ENCODE data around the gene SYTL1.

DNA sequence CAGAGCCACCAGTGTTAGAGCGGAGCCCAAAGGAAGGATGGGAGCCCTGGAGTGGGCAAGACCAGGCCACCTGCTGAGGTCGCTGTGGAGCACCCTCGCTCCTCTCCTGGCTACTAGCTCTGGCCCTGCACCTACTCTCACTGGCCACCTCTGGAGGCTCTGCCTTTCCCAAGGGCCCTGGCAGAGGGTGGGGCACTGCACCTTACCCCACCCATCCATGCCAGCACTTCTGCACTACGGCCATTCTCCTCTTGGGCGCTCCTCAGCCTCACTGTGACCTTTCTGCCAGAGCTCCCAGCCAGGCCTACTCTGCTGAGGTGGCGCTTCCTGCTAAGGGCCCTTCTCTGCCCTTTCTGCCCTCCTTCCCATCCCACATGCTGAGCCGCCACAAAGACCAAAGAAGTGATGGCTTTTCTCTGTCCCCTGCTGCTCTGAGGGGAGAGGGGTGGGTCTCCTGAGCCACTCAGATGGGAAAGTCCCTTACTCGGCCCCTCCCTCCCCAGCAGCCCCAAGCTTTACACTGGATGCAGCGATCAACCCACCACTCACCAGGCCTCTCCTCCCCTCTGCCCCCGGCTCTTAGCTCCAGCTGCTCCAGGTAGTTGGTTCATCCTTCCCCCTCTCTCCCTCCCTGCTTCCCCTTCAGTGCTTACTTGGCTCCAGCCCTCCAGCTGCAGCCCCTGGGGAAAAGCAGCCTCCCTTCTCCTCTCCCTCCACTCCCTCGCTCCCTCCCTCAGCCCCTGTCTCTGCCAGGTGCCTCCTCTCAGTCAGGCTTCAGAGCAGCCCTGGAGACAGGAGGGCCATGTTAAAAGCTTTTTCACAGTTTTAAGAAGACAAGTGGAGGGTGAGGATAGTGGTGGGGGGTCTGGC, 34.7 kb upstream of the SYTL1 start:
- TF ChIP-seq, protein P1, sequence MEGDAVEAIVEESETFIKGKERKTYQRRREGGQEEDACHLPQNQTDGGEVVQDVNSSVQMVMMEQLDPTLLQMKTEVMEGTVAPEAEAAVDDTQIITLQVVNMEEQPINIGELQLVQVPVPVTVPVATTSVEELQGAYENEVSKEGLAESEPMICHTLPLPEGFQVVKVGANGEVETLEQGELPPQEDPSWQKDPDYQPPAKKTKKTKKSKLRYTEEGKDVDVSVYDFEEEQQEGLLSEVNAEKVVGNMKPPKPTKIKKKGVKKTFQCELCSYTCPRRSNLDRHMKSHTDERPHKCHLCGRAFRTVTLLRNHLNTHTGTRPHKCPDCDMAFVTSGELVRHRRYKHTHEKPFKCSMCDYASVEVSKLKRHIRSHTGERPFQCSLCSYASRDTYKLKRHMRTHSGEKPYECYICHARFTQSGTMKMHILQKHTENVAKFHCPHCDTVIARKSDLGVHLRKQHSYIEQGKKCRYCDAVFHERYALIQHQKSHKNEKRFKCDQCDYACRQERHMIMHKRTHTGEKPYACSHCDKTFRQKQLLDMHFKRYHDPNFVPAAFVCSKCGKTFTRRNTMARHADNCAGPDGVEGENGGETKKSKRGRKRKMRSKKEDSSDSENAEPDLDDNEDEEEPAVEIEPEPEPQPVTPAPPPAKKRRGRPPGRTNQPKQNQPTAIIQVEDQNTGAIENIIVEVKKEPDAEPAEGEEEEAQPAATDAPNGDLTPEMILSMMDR (IDR thresholded peaks at IDR 0.05) = no peak
- TF ChIP-seq POLR2A (IDR thresholded peaks at IDR 0.05) = no peak

Measured in thyroid gland (tissue), 4 donors.